PC-3 (cell line): Measurements from ENCODE around the gene PSMB9. TPM values are rescaled to one million over a fixed set of nuclear protein-coding genes. Genes with fewer than 3 reads are reported as not detected.
A peak's percentile ranks its signal among the peaks of the same experiment; 100 is the strongest.

Source experiments
- ATAC-seq: fragments of 200-7000 bp; cut with Tn5 transposase; 2 replicates; pipeline ENCODE4 v1.9.1; 2020; ENCODE audit warnings: mild to moderate bottlenecking, moderate library complexity
- BruUV-seq: library from RNA; stranded (reverse); fragments of 400-500 nt; replicated peaks from 2 replicates; lab custom pipeline; 2021; lab: Mats Ljungman, UMichigan
- CTCF ChIA-PET: fragments of 300-600 bp; sonication (Branson Sonifier 250); formaldehyde crosslinking; loops from one replicate; lab custom pipeline; 2022; ENCODE audit warnings: antibody characterized with exemption; lab: Charles Lee
- POLR2A ChIA-PET: fragments of 300-600 bp; sonication (Branson Sonifier 250); formaldehyde crosslinking; loops from one replicate; lab custom pipeline; 2022; ENCODE audit warnings: antibody characterized with exemption; ENCODE audit not compliant: unreplicated experiment; lab: Charles Lee
- DNase-seq: peaks from one replicate; pipeline ENCODE4 v3.0.0-alpha.2; 2015
- H2AFZ ChIP-seq: fragments of 300-600 bp; sonication (generic); 2 replicates; pipeline ENCODE4 v1.6.0; 2016; ENCODE audit warnings: antibody characterized with exemption, low read length
- H3F3A ChIP-seq: fragments of 300-600 bp; sonication (generic); one replicate; pipeline ENCODE4 v1.6.0; 2017; ENCODE audit warnings: antibody characterized with exemption, low read length, control low read depth, mild to moderate bottlenecking; ENCODE audit not compliant: unreplicated experiment
- H3K27ac ChIP-seq: fragments of 300-600 bp; sonication (generic); 2 replicates; pipeline ENCODE4 v1.5.1; 2016; ENCODE audit warnings: mild to moderate bottlenecking, low read length
- H3K27me3 ChIP-seq: fragments of 300-600 bp; sonication (generic); 2 replicates; pipeline ENCODE4 v1.6.1; 2016; ENCODE audit warnings: low read length, mixed read lengths
- H3K36me3 ChIP-seq: fragments of 300-600 bp; sonication (generic); 2 replicates; pipeline ENCODE4 v1.6.1; 2016; ENCODE audit warnings: low read depth, mixed run types, low read length, mixed read lengths
- H3K4me1 ChIP-seq: fragments of 300-600 bp; sonication (generic); 2 replicates; pipeline ENCODE4 v1.5.1; 2016; ENCODE audit warnings: low read length; ENCODE audit not compliant: insufficient read depth
- H3K4me2 ChIP-seq: fragments of 300-600 bp; sonication (generic); 2 replicates; pipeline ENCODE4 v1.6.0; 2016; ENCODE audit warnings: low read length
- H3K4me3 ChIP-seq: fragments of 300-600 bp; sonication (generic); 2 replicates; pipeline ENCODE4 v1.5.1; 2016; ENCODE audit warnings: mild to moderate bottlenecking, low read length, mixed read lengths
- H3K79me2 ChIP-seq: fragments of 300-600 bp; sonication (generic); 2 replicates; pipeline ENCODE4 v1.6.1; 2017; ENCODE audit warnings: low read length, mixed read lengths
- H3K9ac ChIP-seq: fragments of 300-600 bp; sonication (generic); 2 replicates; pipeline ENCODE4 v1.6.0; 2016; ENCODE audit warnings: mild to moderate bottlenecking, low read length
- H3K9me2 ChIP-seq: fragments of 300-600 bp; sonication (generic); replicated peaks from 2 replicates; pipeline ENCODE4 v1.6.1; 2016; ENCODE audit warnings: mixed run types, low read length, mixed read lengths
- H3K9me3 ChIP-seq: fragments of 300-600 bp; sonication (generic); 2 replicates; pipeline ENCODE4 v1.6.1; 2016; ENCODE audit warnings: low read length, mixed read lengths
- H4K20me1 ChIP-seq: fragments of 300-600 bp; sonication (generic); 2 replicates; pipeline ENCODE4 v1.6.1; 2016; ENCODE audit warnings: low read length, mixed read lengths
- EZH2 ChIP-seq: fragments of 300-600 bp; sonication (generic); IDR thresholded peaks from one replicate; pipeline ENCODE4 v1.6.1; 2017; ENCODE audit warnings: antibody characterized with exemption, mild to moderate bottlenecking, low read length; ENCODE audit not compliant: unreplicated experiment
- EZH2phosphoT487 ChIP-seq: fragments of 300-600 bp; sonication (generic); IDR thresholded peaks from 2 replicates; pipeline ENCODE4 v1.6.1; 2018; ENCODE audit warnings: mild to moderate bottlenecking, antibody characterized with exemption, low read length, borderline replicate concordance
- intact Hi-C: fragments of 100-400 bp; cut with micrococcal nuclease; formaldehyde crosslinking; loops from 2 replicates; pipeline ENCODE4 v1.9.0; 2023
- total RNA-seq: library from RNA; depleted of rRNA; stranded (reverse); fragments of >200 nt; gene quantifications from 2 replicates; pipeline ENCODE4 v1.2.3, GENCODE V29; 2014
- TF ChIP-seq, protein P1 (sequence below): fragments of 300-600 bp; sonication (generic); conservative IDR thresholded peaks from 2 replicates; pipeline ENCODE4 v1.5.1; 2017; ENCODE audit warnings: antibody characterized with exemption, low read depth, mild to moderate bottlenecking, low read length

Gene PSMB9
- total RNA-seq, 1 experiment from 2014 or later = 1.5 TPM

DNA sequence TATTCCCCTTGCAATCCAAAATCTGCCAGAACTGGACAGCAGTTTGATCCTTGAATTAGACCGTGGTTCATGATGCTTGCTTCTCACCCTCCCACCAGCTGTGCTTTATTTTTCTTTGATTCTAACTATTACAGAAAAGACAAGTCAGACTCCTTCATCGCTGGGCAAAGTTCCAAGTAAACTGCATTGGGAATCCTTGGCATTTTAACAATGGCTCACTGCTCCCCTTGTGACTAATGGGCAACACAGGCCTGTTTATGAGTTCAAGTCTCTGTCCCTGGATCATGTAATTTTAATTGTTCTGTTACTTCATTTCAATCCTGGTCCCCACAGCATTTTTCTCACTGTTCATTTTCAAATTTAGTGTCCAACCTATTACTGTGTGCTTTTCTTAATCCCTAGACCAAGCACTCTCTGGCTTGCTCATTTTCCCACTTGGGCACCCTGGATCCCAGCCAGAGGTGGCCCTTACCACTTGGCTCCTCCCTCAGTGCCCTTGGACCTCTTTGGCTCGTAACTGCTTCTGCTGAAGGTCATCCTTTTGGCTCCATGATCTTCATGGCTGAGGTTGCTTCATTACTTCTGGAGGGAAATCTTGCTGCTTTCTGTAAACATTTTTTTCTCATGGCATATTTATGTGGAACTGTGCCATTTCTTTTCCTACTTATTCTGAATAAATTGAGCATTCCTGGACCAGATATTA lies 32.8 kb downstream of the PSMB9 start:
- POLR2A ChIA-PET = no interaction called here
- ATAC-seq = peak; percentile 51
- H2AFZ ChIP-seq = no peak overlapping the region
- no peak overlapping the region for H3K9ac ChIP-seq
- intact Hi-C loops = loop anchor here (5.0 to 10.0 kb wide), 2 partner anchors 45 to 258 kb away; no protein-coding TSS in a partner anchor
- no peaks in the 10 kb centered on the region for H3K9me3 ChIP-seq
- BruUV-seq = no TSS peak
- no peaks in the 10 kb centered on the region for H3K9me2 ChIP-seq
- no peaks in the 10 kb centered on the region for H4K20me1 ChIP-seq
- CTCF ChIA-PET = interaction anchor here (1.0 to 1.7 kb wide), 3 partner anchors 46 to 98 kb away, joined by 4 to 22 read pairs (median 5); partner anchors contain the start of gene HLA-DMA
- H3F3A ChIP-seq = no peaks in the 10 kb centered on the region
- no peaks in the 10 kb centered on the region for H3K79me2 ChIP-seq
- no peaks in the 10 kb centered on the region for H3K36me3 ChIP-seq
- no peak overlapping the region for H3K27ac ChIP-seq
- TF ChIP-seq, protein P1, sequence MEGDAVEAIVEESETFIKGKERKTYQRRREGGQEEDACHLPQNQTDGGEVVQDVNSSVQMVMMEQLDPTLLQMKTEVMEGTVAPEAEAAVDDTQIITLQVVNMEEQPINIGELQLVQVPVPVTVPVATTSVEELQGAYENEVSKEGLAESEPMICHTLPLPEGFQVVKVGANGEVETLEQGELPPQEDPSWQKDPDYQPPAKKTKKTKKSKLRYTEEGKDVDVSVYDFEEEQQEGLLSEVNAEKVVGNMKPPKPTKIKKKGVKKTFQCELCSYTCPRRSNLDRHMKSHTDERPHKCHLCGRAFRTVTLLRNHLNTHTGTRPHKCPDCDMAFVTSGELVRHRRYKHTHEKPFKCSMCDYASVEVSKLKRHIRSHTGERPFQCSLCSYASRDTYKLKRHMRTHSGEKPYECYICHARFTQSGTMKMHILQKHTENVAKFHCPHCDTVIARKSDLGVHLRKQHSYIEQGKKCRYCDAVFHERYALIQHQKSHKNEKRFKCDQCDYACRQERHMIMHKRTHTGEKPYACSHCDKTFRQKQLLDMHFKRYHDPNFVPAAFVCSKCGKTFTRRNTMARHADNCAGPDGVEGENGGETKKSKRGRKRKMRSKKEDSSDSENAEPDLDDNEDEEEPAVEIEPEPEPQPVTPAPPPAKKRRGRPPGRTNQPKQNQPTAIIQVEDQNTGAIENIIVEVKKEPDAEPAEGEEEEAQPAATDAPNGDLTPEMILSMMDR = no peak
- TF ChIP-seq EZH2 = no peak
- no peak for TF ChIP-seq EZH2phosphoT487
- DNase-seq = peak; percentile 79
- H3K4me1 ChIP-seq = 0 out of 2 replicates have a peak, but pooled peaks cover 4% of the 10 kb centered on the region
- H3K27me3 ChIP-seq = no peaks in the 10 kb centered on the region
- no peak overlapping the region for H3K4me3 ChIP-seq
- H3K4me2 ChIP-seq = no peak overlapping the region

DNA sequence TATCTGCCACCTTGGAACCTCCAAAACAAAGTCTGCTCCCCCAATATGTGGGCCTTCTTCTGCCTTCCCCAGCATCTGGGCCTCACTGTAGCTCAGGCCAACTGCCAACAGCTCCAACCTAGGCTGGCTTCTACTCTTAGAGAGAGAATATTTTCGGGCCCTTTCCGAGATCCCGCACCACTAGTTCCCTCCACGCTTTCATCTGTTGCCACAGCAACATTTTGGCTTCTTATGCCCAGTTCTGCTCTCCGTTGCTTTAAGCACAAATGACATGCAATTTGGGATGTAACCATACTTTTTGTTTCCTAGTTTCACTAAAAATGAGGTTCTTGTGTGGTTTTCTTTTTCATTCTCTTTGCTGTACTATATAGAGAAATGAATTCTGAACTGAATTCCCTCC lies 33.6 kb downstream of the PSMB9 start:
- H3K36me3 ChIP-seq = no peaks in the 10 kb centered on the region
- DNase-seq (no peak), ATAC-seq (no peak)
- H3K27ac ChIP-seq = no peak overlapping the region
- no peak overlapping the region for H3K4me2 ChIP-seq
- no peaks in the 10 kb centered on the region for H4K20me1 ChIP-seq
- no peak overlapping the region for H3K9ac ChIP-seq
- no peaks in the 10 kb centered on the region for H3K9me3 ChIP-seq
- no peak overlapping the region for H3K4me3 ChIP-seq
- H3K79me2 ChIP-seq = no peaks in the 10 kb centered on the region
- H3K9me2 ChIP-seq = no peaks in the 10 kb centered on the region
- ChIA-PET POLR2A (no interaction called here), CTCF (no interaction called here)
- TF ChIP-seq, protein P1 = no peak
- TF ChIP-seq EZH2phosphoT487 (no peak), EZH2 (no peak)
- H2AFZ ChIP-seq = no peak overlapping the region
- intact Hi-C loops = loop anchor here (5.0 to 10.0 kb wide), 2 partner anchors 45 to 257 kb away; no protein-coding TSS in a partner anchor
- H3K4me1 ChIP-seq = 0 out of 2 replicates have a peak, but pooled peaks cover 4% of the 10 kb centered on the region
- no TSS peak for BruUV-seq
- H3F3A ChIP-seq = no peaks in the 10 kb centered on the region
- no peaks in the 10 kb centered on the region for H3K27me3 ChIP-seq

DNA sequence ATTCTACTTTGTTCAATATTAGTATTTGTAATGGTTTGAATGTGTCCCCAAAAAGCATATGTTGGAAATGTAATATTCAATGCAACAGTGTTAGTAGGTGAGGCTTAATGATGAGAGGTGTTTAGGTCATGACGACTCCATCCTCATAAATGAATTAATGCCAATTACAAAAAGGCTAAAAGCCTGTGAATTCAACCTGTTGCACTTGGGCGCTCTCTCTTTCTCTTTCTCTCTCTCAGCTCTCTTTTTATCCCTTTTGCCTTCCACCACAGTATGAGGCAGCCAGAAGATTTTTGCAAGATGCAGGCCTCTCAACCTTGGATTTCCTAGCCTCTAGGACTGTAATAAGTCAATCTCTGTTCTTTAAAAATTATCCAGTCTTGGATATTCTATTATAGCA lies 34.6 kb downstream of the PSMB9 start:
- H3K9me2 ChIP-seq = no peaks in the 10 kb centered on the region
- no peak overlapping the region for H3K9ac ChIP-seq
- POLR2A ChIA-PET = no interaction called here
- no peak overlapping the region for H3K4me2 ChIP-seq
- no peak overlapping the region for H2AFZ ChIP-seq
- CTCF ChIA-PET = no interaction called here
- H3K27ac ChIP-seq = no peak overlapping the region
- no peaks in the 10 kb centered on the region for H3K36me3 ChIP-seq
- TF ChIP-seq, protein P1 = no peak
- TF ChIP-seq EZH2 (no peak), EZH2phosphoT487 (no peak)
- no peak for DNase-seq
- 0 out of 2 replicates have a peak, but pooled peaks cover 4% of the 10 kb centered on the region for H3K4me1 ChIP-seq
- H3K9me3 ChIP-seq = no peaks in the 10 kb centered on the region
- BruUV-seq = no TSS peak
- no peak for ATAC-seq
- H4K20me1 ChIP-seq = no peaks in the 10 kb centered on the region
- no peaks in the 10 kb centered on the region for H3K27me3 ChIP-seq
- H3F3A ChIP-seq = no peaks in the 10 kb centered on the region
- intact Hi-C loops = loop anchor here (5.0 to 10.0 kb wide), 2 partner anchors 44 to 256 kb away; no protein-coding TSS in a partner anchor
- H3K4me3 ChIP-seq = no peak overlapping the region
- no peaks in the 10 kb centered on the region for H3K79me2 ChIP-seq
